Right lobe of liver (tissue), 4 donors: ENCODE results near the gene KIF15.
"Not testable (repeated sequence)": the region's sequence is repeated elsewhere in the genome, so short reads cannot be mapped to it uniquely, and the experiment has no call there.

ENCODE experiments used
- CTCF ChIP-seq, 4 donors: fragments of 200-600 bp in 3 of 4; fragments of 450-650 bp in 1 of 4; IDR thresholded peaks; one replicate each; pipeline versions ENCODE4 v1.5.1 to v1.8.0; 2016 to 2022; ENCODE audit warnings: antibody characterized with exemption in 4 of 4, mild to moderate bottlenecking in 2 of 4
- POLR2A ChIP-seq: fragments of 450-650 bp; IDR thresholded peaks from one replicate; pipeline ENCODE4 v1.6.1; 2017; ENCODE audit warnings: antibody characterized with exemption, mild to moderate bottlenecking
- donor health status: DM: no; HTN: no; CAD: no.
- donor health status: DM: no; HTN: no; CAD: no.
- donor health status: DM: no; HTN: yes; CAD: no.

- not testable (repeated sequence) for TF ChIP-seq CTCF (IDR thresholded peaks at IDR 0.05); POLR2A
These were observed 54.7 kb downstream of the KIF15 start for GRCh38 chr3:44816334-44816733.
